H9 (cell line): ENCODE data around the gene POU2F3. TPM values are rescaled to one million over a fixed set of nuclear protein-coding genes. Genes with fewer than 3 reads are reported as not detected.

ENCODE experiments used
- DNase-seq: peaks from one replicate; pipeline ENCODE4 v3.0.0-alpha.2; 2017
- H2AFZ ChIP-seq: one replicate; pipeline ENCODE4 v1.6.1; 2013; ENCODE audit warnings: mild to moderate bottlenecking, low read length, control low read depth, moderate library complexity
- H2AK5ac ChIP-seq: 2 replicates; pipeline ENCODE4 v1.6.1; 2013; ENCODE audit warnings: low read length, control low read depth, mixed read lengths; ENCODE audit not compliant: insufficient read length
- H2BK120ac ChIP-seq: one replicate; pipeline ENCODE4 v1.6.1; 2013; ENCODE audit warnings: low read depth, mild to moderate bottlenecking, low read length, control low read depth, inconsistent platforms; ENCODE audit not compliant: poor library complexity, severe bottlenecking
- H2BK12ac ChIP-seq: 2 replicates; pipeline ENCODE4 v1.6.1; 2013; ENCODE audit warnings: low read length, control low read depth, mixed read lengths, low read depth; ENCODE audit not compliant: insufficient read length
- H2BK15ac ChIP-seq: 2 replicates; pipeline ENCODE4 v1.6.1; 2013; ENCODE audit warnings: low read depth, low read length, control low read depth
- H2BK20ac ChIP-seq: one replicate; pipeline ENCODE4 v1.6.1; 2013; ENCODE audit warnings: low read depth, mild to moderate bottlenecking, low read length, control low read depth, inconsistent platforms; ENCODE audit not compliant: poor library complexity, severe bottlenecking
- H2BK5ac ChIP-seq: 2 replicates; pipeline ENCODE4 v1.6.1; 2013; ENCODE audit warnings: low read length, control low read depth, mixed read lengths; ENCODE audit not compliant: insufficient read length
- H3K14ac ChIP-seq: 2 replicates; pipeline ENCODE4 v1.6.1; 2013; ENCODE audit warnings: low read length, control low read depth; ENCODE audit not compliant: insufficient read depth
- H3K18ac ChIP-seq: 2 replicates; pipeline ENCODE4 v1.6.1; 2013; ENCODE audit warnings: low read depth, mild to moderate bottlenecking, mixed read lengths, low read length, control low read depth; ENCODE audit not compliant: insufficient read length
- H3K23ac ChIP-seq: 2 replicates; pipeline ENCODE4 v1.6.1; 2013; ENCODE audit warnings: low read length, control low read depth, mixed read lengths, low read depth; ENCODE audit not compliant: insufficient read length
- H3K23me2 ChIP-seq: 2 replicates; pipeline ENCODE4 v1.6.1; 2013; ENCODE audit warnings: low read depth, mild to moderate bottlenecking, mixed read lengths, low read length, control low read depth; ENCODE audit not compliant: insufficient read length, poor library complexity, severe bottlenecking
- H3K27ac ChIP-seq: 2 replicates; pipeline ENCODE4 v1.5.1; 2013; ENCODE audit warnings: low read length, control low read depth, mixed read lengths, low read depth; ENCODE audit not compliant: insufficient read length
- H3K27me3 ChIP-seq: 2 replicates; pipeline ENCODE4 v1.6.1; 2013; ENCODE audit warnings: low read length, control low read depth, inconsistent platforms; ENCODE audit not compliant: insufficient read depth
- H3K4ac ChIP-seq: 2 replicates; pipeline ENCODE4 v1.6.1; 2013; ENCODE audit warnings: low read depth, mild to moderate bottlenecking, control low read depth, inconsistent platforms, low read length, moderate library complexity
- H3K4me1 ChIP-seq: 2 replicates; pipeline ENCODE4 v1.6.1; 2013; ENCODE audit warnings: low read length, control low read depth, inconsistent platforms; ENCODE audit not compliant: insufficient read depth
- H3K4me2 ChIP-seq: 2 replicates; pipeline ENCODE4 v1.6.1; 2013; ENCODE audit warnings: low read length, control low read depth, mixed read lengths; ENCODE audit not compliant: insufficient read length, insufficient read depth
- H3K56ac ChIP-seq: 2 replicates; pipeline ENCODE4 v1.6.1; 2013; ENCODE audit warnings: low read depth, mild to moderate bottlenecking, mixed read lengths, low read length, control low read depth; ENCODE audit not compliant: insufficient read length
- H3K79me1 ChIP-seq: 2 replicates; pipeline ENCODE4 v1.6.1; 2013; ENCODE audit warnings: low read depth, mild to moderate bottlenecking, moderate library complexity, low read length, control low read depth, inconsistent platforms; ENCODE audit not compliant: insufficient read depth, poor library complexity, severe bottlenecking
- H3K79me2 ChIP-seq: 2 replicates; pipeline ENCODE4 v1.6.1; 2013; ENCODE audit warnings: low read length, control low read depth, inconsistent platforms; ENCODE audit not compliant: insufficient read depth
- H3K9ac ChIP-seq: 2 replicates; pipeline ENCODE4 v1.6.1; 2013; ENCODE audit warnings: low read length, control low read depth, mixed read lengths; ENCODE audit not compliant: insufficient read length; ENCODE audit errors: extremely low read depth
- H3K9me3 ChIP-seq: one replicate; pipeline ENCODE4 v1.6.1; 2013; ENCODE audit warnings: low read depth, low read length, inconsistent platforms; ENCODE audit not compliant: control insufficient read depth
- H3T11ph ChIP-seq: one replicate; pipeline ENCODE4 v1.6.1; 2013; ENCODE audit warnings: mild to moderate bottlenecking, low read length, control low read depth, inconsistent platforms
- H4K20me1 ChIP-seq: one replicate; pipeline ENCODE4 v1.6.1; 2013; ENCODE audit not compliant: control insufficient read depth, insufficient read length, insufficient read depth
- H4K5ac ChIP-seq: 2 replicates; pipeline ENCODE4 v1.6.1; 2013; ENCODE audit warnings: low read depth, mild to moderate bottlenecking, mixed read lengths, low read length, control low read depth; ENCODE audit not compliant: insufficient read length
- H4K8ac ChIP-seq: replicated peaks from 2 replicates; pipeline ENCODE4 v1.6.1; 2013; ENCODE audit warnings: low read length, control low read depth, mixed read lengths, low read depth; ENCODE audit not compliant: insufficient read length
- H4K91ac ChIP-seq: 2 replicates; pipeline ENCODE4 v1.6.1; 2013; ENCODE audit warnings: low read depth, mild to moderate bottlenecking, moderate library complexity, mixed read lengths, low read length, control low read depth; ENCODE audit not compliant: insufficient read length
- H3K27ac Mint-ChIP-seq, 3 experiments: 2 replicates in 2 of 3; 3 replicates in 1 of 3; pipeline ENCODE4 v1.8.0; 2020 to 2021; ENCODE audit warnings: mixed read lengths in 3 of 3, mild to moderate bottlenecking in 1 of 3, moderate library complexity in 1 of 3
- H3K27me3 Mint-ChIP-seq: 2 replicates; pipeline ENCODE4 v1.8.0; 2021; ENCODE audit warnings: low read depth, mild to moderate bottlenecking, moderate library complexity, mixed read lengths
- H3K36me3 Mint-ChIP-seq, 3 experiments: 2 replicates in 2 of 3; 3 replicates in 1 of 3; pipeline ENCODE4 v1.8.0; 2020 to 2021; ENCODE audit warnings: low read depth in 3 of 3, mixed read lengths in 3 of 3; ENCODE audit not compliant: insufficient read depth in 1 of 3
- H3K4me1 Mint-ChIP-seq, 2 experiments: 2 replicates each; pipeline ENCODE4 v1.8.0; 2020; ENCODE audit warnings: mixed read lengths in 2 of 2
- H3K4me3 Mint-ChIP-seq, 2 experiments: 2 replicates in 1 of 2; 3 replicates in 1 of 2; pipeline ENCODE4 v1.8.0; 2020 to 2021; ENCODE audit warnings: mild to moderate bottlenecking in 2 of 2, mixed read lengths in 2 of 2, moderate library complexity in 1 of 2
- H3K9me3 Mint-ChIP-seq, 2 experiments: 2 replicates in 1 of 2; 3 replicates in 1 of 2; pipeline ENCODE4 v1.8.0; 2020; ENCODE audit warnings: mild to moderate bottlenecking in 2 of 2, mixed read lengths in 2 of 2, moderate library complexity in 1 of 2
- WGBS: extraction: QIAGEN DNeasy Blood & Tissue Kit; methylation state at CpG from one replicate; pipeline ENCODE4 v1.1.7; 2013; ENCODE audit warnings: missing lambda C conversion rate, low lambda C conversion rate, mixed read lengths; ENCODE audit not compliant: insufficient read length; ENCODE audit errors: extremely low coverage; 5-methylcytosine and 5-hydroxymethylcytosine counted together
- total RNA-seq: library from RNA; stranded (reverse); gene quantifications from 2 replicates; pipeline ENCODE4 v1.2.1, GENCODE V29; 2021
- TF ChIP-seq, protein P1 (sequence below): fragments of 200-600 bp; sonication (generic); conservative IDR thresholded peaks from 3 replicates; pipeline ENCODE4 v1.8.0; 2021; ENCODE audit warnings: antibody characterized with exemption, mild to moderate bottlenecking

Gene POU2F3
- total RNA-seq, 1 experiment from 2014 or later: 1.1 TPM

DNA sequence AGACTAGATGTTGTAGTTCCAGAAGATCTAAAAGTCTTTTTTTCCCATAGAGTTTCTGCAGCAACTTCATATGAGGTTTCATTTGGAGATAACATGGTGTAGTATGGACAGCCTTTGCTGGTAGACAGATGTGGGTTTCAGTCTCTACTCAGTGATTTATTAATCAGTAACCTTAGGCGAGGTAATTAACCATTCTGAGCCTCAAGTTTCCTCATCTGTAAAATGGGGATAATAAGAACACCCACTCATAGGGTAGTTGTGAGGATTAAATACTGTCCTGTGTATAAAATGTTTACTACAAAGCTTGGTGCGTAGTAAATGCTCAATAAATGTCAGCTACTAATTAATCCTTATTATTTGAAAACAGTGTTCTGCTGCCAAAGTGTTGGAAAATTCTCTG lies 16.8 kb downstream of the POU2F3 start:
- peaks cover 4% of the 10 kb centered on the region for H3K23me2 ChIP-seq

More for the DNA sequence above, 16.8 kb downstream of the POU2F3 start:
- H3K27me3 ChIP-seq: no peaks in the 10 kb centered on the region; the same call in 1 of the 2 replicates
- H3K4me2 ChIP-seq: no peak overlapping the region
- no peak overlapping the region for H2AFZ ChIP-seq
- H3K27ac ChIP-seq: no peak overlapping the region
- H3K18ac ChIP-seq: no peak overlapping the region
- H3K14ac ChIP-seq: no peak overlapping the region
- no CpG with 5 or more reads among the region's 2 CpGs for WGBS
- TF ChIP-seq, protein P1, sequence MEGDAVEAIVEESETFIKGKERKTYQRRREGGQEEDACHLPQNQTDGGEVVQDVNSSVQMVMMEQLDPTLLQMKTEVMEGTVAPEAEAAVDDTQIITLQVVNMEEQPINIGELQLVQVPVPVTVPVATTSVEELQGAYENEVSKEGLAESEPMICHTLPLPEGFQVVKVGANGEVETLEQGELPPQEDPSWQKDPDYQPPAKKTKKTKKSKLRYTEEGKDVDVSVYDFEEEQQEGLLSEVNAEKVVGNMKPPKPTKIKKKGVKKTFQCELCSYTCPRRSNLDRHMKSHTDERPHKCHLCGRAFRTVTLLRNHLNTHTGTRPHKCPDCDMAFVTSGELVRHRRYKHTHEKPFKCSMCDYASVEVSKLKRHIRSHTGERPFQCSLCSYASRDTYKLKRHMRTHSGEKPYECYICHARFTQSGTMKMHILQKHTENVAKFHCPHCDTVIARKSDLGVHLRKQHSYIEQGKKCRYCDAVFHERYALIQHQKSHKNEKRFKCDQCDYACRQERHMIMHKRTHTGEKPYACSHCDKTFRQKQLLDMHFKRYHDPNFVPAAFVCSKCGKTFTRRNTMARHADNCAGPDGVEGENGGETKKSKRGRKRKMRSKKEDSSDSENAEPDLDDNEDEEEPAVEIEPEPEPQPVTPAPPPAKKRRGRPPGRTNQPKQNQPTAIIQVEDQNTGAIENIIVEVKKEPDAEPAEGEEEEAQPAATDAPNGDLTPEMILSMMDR: no peak
- H2BK120ac ChIP-seq: no peak overlapping the region
- H3K4me1 ChIP-seq: peaks cover 17% of the 10 kb centered on the region
- H4K8ac ChIP-seq: no peak overlapping the region
- Mint-ChIP-seq H3K27ac (no peak overlapping the region), H3K27me3 (peaks cover 55% of the 10 kb centered on the region), H3K4me3 (no peak overlapping the region), H3K36me3 (no peaks in the 10 kb centered on the region; a peak in 1 of 7 replicates), H3K4me1 (peaks cover 57 to 62% of the 10 kb centered on the region in 2 experiments), H3K9me3 (no peaks in the 10 kb centered on the region)
- H4K5ac ChIP-seq: no peak overlapping the region
- no peak overlapping the region for H2BK20ac ChIP-seq
- no peaks in the 10 kb centered on the region for H4K20me1 ChIP-seq
- no peaks in the 10 kb centered on the region for H3K9me3 ChIP-seq
- no peak overlapping the region for H2BK15ac ChIP-seq
- H2AK5ac ChIP-seq: no peak overlapping the region
- no peak overlapping the region for H3K9ac ChIP-seq
- H2BK5ac ChIP-seq: no peak overlapping the region
- H3K79me2 ChIP-seq: no peaks in the 10 kb centered on the region
- H3K79me1 ChIP-seq: no peaks in the 10 kb centered on the region
- H3K4ac ChIP-seq: no peak overlapping the region
- no peak overlapping the region for H2BK12ac ChIP-seq
- DNase-seq: no peak
- no peak overlapping the region for H3T11ph ChIP-seq
- no peak overlapping the region for H3K23ac ChIP-seq
- H3K56ac ChIP-seq: no peak overlapping the region
- H4K91ac ChIP-seq: no peak overlapping the region
